Endothelial cell of umbilical vein (primary cell): ENCODE data around the gene PTS. TPM values are rescaled to one million over a fixed set of nuclear protein-coding genes. Genes with fewer than 3 reads are reported as not detected.

Source experiments
- BruUV-seq: library from RNA; stranded (reverse); fragments of 400-500 nt; replicated peaks from 2 replicates; lab custom pipeline; 2021; lab: Mats Ljungman, UMichigan
- CTCF ChIA-PET: fragments of 300-600, 350-600 bp; sonication (Branson Sonifier 250); formaldehyde crosslinking; loops from one replicate; lab custom pipeline; 2021; ENCODE audit warnings: antibody characterized with exemption, inconsistent platforms; lab: Charles Lee
- POLR2A ChIA-PET: fragments of 300-600, 350-600 bp; sonication (Branson Sonifier 250); formaldehyde crosslinking; loops from one replicate; lab custom pipeline; 2021; ENCODE audit warnings: antibody characterized with exemption, inconsistent platforms; lab: Charles Lee
- DNase-seq: peaks from one replicate; pipeline ENCODE4 v3.0.0-alpha.2; 2011; ENCODE audit warnings: low read depth, low spot score
- FAIRE-seq: peaks from 2 replicates; lab custom pipeline; 2011; peaks lifted over from hg19 to GRCh38; lab: Jason Lieb, UNC
- H2AFZ ChIP-seq: 2 replicates; pipeline ENCODE4 v1.6.0; 2012; ENCODE audit warnings: low read depth, low read length, control low read depth, inconsistent platforms
- H3K27ac ChIP-seq: 2 replicates; pipeline ENCODE4 v1.5.1; 2011; ENCODE audit warnings: low read depth, mild to moderate bottlenecking, control low read depth, low read length, moderate library complexity; ENCODE audit not compliant: insufficient read depth
- H3K27me3 ChIP-seq, 2 experiments: 2 replicates each; pipeline versions ENCODE4 v1.6.0 to v1.6.1; 2011; ENCODE audit warnings: low read length in 2 of 2, mixed read lengths in 1 of 2; ENCODE audit not compliant: control insufficient read depth in 2 of 2, insufficient read depth in 2 of 2
- H3K36me3 ChIP-seq, 2 experiments: 2 replicates in 1 of 2; 3 replicates in 1 of 2; pipeline ENCODE4 v1.5.1; 2011; ENCODE audit warnings: low read length in 2 of 2, mild to moderate bottlenecking in 1 of 2, moderate library complexity in 1 of 2; ENCODE audit not compliant: control insufficient read depth in 2 of 2, insufficient read depth in 2 of 2; ENCODE audit errors: extremely low read depth in 1 of 2
- H3K4me1 ChIP-seq: 3 replicates; pipeline ENCODE4 v1.5.1; 2011; ENCODE audit warnings: mild to moderate bottlenecking, low read length; ENCODE audit not compliant: control insufficient read depth, insufficient read depth; ENCODE audit errors: extremely low read depth
- H3K4me2 ChIP-seq: 2 replicates; pipeline ENCODE4 v1.6.1; 2011; ENCODE audit warnings: low read length, control low read depth, mixed read lengths; ENCODE audit not compliant: insufficient read depth
- H3K4me3 ChIP-seq, 3 experiments: fragments of 200-600 bp in 1 of 3; sonication (generic), shearing (Covaris generic) in 1 of 3; replicated peaks in 1 of 3; 2 replicates each; pipeline ENCODE4 v1.5.1; 2011 to 2016; ENCODE audit warnings: control low read depth in 3 of 3, low read length in 3 of 3, mild to moderate bottlenecking in 2 of 3, inconsistent platforms in 1 of 3, low read depth in 1 of 3, moderate library complexity in 1 of 3; ENCODE audit not compliant: insufficient read depth in 1 of 3
- H3K79me2 ChIP-seq: 2 replicates; pipeline ENCODE4 v1.6.0; 2012; ENCODE audit warnings: low read length, inconsistent platforms; ENCODE audit not compliant: control insufficient read depth, insufficient read depth
- H3K9ac ChIP-seq: replicated peaks from 2 replicates; pipeline ENCODE3; 2011; ENCODE audit warnings: low read length, control low read depth; ENCODE audit not compliant: insufficient read depth; ENCODE audit errors: extremely low read depth
- H3K9me1 ChIP-seq: replicated peaks from 3 replicates; pipeline ENCODE4 v1.6.0; 2011; ENCODE audit warnings: mild to moderate bottlenecking, low read length; ENCODE audit not compliant: control insufficient read depth, insufficient read depth; ENCODE audit errors: extremely low read depth
- H3K9me3 ChIP-seq: replicated peaks from 2 replicates; pipeline ENCODE4 v1.5.1; 2012; ENCODE audit warnings: low read length, inconsistent platforms; ENCODE audit not compliant: control insufficient read depth, insufficient read depth
- H4K20me1 ChIP-seq: replicated peaks from 2 replicates; pipeline ENCODE3; 2011; ENCODE audit warnings: mild to moderate bottlenecking, low read length; ENCODE audit not compliant: control insufficient read depth, insufficient read depth; ENCODE audit errors: extremely low read depth
- EZH2 ChIP-seq: IDR thresholded peaks from 2 replicates; pipeline ENCODE4 v1.6.1; 2012; ENCODE audit warnings: borderline replicate concordance, low read depth, mild to moderate bottlenecking, moderate library complexity, low read length, inconsistent platforms; ENCODE audit not compliant: severe bottlenecking
- FOS ChIP-seq: IDR thresholded peaks from 2 replicates; pipeline ENCODE4 v1.6.1; 2011; ENCODE audit warnings: mild to moderate bottlenecking, low read length, moderate library complexity, borderline replicate concordance; ENCODE audit not compliant: insufficient read depth
- GATA2 ChIP-seq: IDR thresholded peaks from 2 replicates; pipeline ENCODE4 v1.7.0; 2011; ENCODE audit warnings: low read depth, mild to moderate bottlenecking, moderate library complexity, mixed read lengths, low read length; ENCODE audit not compliant: insufficient read length, insufficient read depth
- JUN ChIP-seq: IDR thresholded peaks from 2 replicates; pipeline ENCODE4 v1.6.1; 2011; ENCODE audit warnings: borderline replicate concordance, low read depth; ENCODE audit not compliant: insufficient read length, insufficient read depth
- MYC ChIP-seq: IDR thresholded peaks from one replicate; pipeline ENCODE4 v1.6.1; 2011; ENCODE audit warnings: mild to moderate bottlenecking, low read depth, low read length
- POLR2A ChIP-seq: IDR thresholded peaks from 2 replicates; pipeline ENCODE4 v1.6.1; 2012; ENCODE audit warnings: low read depth, mild to moderate bottlenecking, control low read depth, low read length
- POLR2AphosphoS5 ChIP-seq: IDR thresholded peaks from 2 replicates; pipeline ENCODE4 v1.6.1; 2012; ENCODE audit warnings: low read depth, mild to moderate bottlenecking, control low read depth, low read length, moderate library complexity; ENCODE audit not compliant: insufficient read depth
- dilution Hi-C: fragments of 300-500 bp; cut with MboI; formaldehyde crosslinking; loops from one replicate; pipeline ENCODE4 v1.15.0; 2019; ENCODE audit warnings: low sequenced_read_pairs; ENCODE audit not compliant: extremely low pct_ligation_motif_present
- intact Hi-C: fragments of 100-400 bp; cut with micrococcal nuclease; formaldehyde crosslinking; loops from one replicate; pipeline ENCODE4 v1.10.0; 2022
- polyA plus RNA-seq, 4 experiments: library from polyadenylated mRNA; depleted of rRNA in 3 of 4; stranded (reverse) in 3 of 4; unstranded in 1 of 4; fragments of >200 nt; gene quantifications; 2 replicates each; pipeline versions ENCODE4 v1.2.1 to v1.2.3, GENCODE V29; 2011 to 2012; ENCODE audit warnings: missing spikeins in 1 of 4
- total RNA-seq: library from RNA; stranded (reverse); gene quantifications from 2 replicates; pipeline ENCODE4 v1.2.3, GENCODE V29; 2021
- TF ChIP-seq, protein P1 (sequence below), 2 donors: IDR thresholded peaks; 1 replicate in 1 of 2; 2 replicates in 1 of 2; pipeline ENCODE4 v1.5.1; 2011; ENCODE audit warnings: low read length in 2 of 2, mild to moderate bottlenecking in 2 of 2, moderate library complexity in 2 of 2, control low read depth in 1 of 2, inconsistent platforms in 1 of 2, low read depth in 1 of 2; ENCODE audit not compliant: insufficient read depth in 1 of 2; ENCODE audit errors: extremely low read depth in 1 of 2
- TF ChIP-seq, protein P2 (sequence below): IDR thresholded peaks from 2 replicates; pipeline ENCODE4 v1.6.1; 2011; ENCODE audit not compliant: insufficient read depth, insufficient read length

PTS gene
- total and polyA plus RNA-seq, 2 donors (not counting 3 experiments of a cell fraction or from before 2014, with no cell fraction given): 29.1 to 45.7 TPM

DNA sequence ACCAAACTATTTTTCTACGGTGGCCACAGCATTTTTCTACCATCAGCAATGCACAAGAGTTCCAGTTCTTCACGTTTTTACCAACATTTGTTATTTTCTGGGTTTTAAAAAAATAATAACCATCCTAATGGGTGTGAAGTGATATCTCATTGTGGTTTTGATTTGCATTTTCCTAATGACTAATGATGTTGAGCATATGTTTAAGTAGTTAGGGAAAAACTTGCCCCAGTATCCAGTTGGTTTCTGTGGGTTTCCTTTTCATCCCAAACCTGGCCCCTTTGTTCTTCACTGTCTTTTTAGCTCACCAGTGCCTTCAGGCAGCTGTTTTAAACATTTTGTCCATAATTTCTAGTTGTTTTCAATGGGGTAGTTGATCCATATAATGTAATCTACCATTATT lies 14.7 kb upstream of the PTS start:
- Histone ChIP-seq H3K4me3 (no peak overlapping the region), H3K27ac (no peak overlapping the region), H3K27me3 (no peaks in the 10 kb centered on the region), H3K79me2 (no peaks in the 10 kb centered on the region), H3K9me1 (no peaks in the 10 kb centered on the region), H3K36me3 (no peaks in the 10 kb centered on the region), H3K9me3 (no peaks in the 10 kb centered on the region), H3K4me2 (no peak overlapping the region), H2AFZ (no peak overlapping the region), H3K4me1 (no peaks in the 10 kb centered on the region), H3K9ac (no peak overlapping the region), H4K20me1 (no peaks in the 10 kb centered on the region)
- intact Hi-C loops (no loop called here), dilution Hi-C loops (no loop called here)
- ChIA-PET CTCF (interaction anchor here (1.2 to 13.6 kb wide), 3 partner anchors 10 to 68 kb away, joined by 3 to 540 read pairs (median 3); no protein-coding TSS in a partner anchor), POLR2A (no interaction called here)
- FAIRE-seq (no peak), DNase-seq (no peak)
- BruUV-seq: no TSS peak
- TF ChIP-seq MYC: no peak

DNA sequence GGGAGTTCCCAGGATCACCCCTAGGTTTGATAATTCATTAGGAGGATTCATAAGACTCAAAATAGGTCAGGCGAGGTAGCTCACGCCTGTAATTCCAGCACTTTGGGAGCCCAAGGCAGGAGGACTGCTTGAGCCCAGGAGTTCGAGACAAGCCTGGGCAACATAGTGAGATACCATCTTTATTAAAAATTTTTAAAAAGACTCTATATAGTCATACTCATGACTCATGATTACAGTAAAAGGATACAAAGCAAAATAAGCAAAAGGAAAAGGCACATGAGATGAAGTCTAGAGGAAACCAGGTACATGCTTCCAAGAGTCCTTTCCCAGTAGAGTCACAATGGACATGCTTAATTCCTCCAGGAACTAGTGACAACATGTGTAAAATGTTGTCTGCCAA lies 13.9 kb upstream of the PTS start:
- FAIRE-seq (no peak), DNase-seq (no peak)
- H3K4me3 ChIP-seq: no peak overlapping the region
- no peak overlapping the region for H3K27ac ChIP-seq
- no peaks in the 10 kb centered on the region for H3K9me3 ChIP-seq
- H3K9ac ChIP-seq: no peak overlapping the region
- POLR2A ChIA-PET: no interaction called here
- no TSS peak for BruUV-seq
- no peak overlapping the region for H2AFZ ChIP-seq
- H3K79me2 ChIP-seq: no peaks in the 10 kb centered on the region
- TF ChIP-seq, protein P1, sequence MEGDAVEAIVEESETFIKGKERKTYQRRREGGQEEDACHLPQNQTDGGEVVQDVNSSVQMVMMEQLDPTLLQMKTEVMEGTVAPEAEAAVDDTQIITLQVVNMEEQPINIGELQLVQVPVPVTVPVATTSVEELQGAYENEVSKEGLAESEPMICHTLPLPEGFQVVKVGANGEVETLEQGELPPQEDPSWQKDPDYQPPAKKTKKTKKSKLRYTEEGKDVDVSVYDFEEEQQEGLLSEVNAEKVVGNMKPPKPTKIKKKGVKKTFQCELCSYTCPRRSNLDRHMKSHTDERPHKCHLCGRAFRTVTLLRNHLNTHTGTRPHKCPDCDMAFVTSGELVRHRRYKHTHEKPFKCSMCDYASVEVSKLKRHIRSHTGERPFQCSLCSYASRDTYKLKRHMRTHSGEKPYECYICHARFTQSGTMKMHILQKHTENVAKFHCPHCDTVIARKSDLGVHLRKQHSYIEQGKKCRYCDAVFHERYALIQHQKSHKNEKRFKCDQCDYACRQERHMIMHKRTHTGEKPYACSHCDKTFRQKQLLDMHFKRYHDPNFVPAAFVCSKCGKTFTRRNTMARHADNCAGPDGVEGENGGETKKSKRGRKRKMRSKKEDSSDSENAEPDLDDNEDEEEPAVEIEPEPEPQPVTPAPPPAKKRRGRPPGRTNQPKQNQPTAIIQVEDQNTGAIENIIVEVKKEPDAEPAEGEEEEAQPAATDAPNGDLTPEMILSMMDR (IDR thresholded peaks at IDR 0.05; ENCODE audit: extremely low read depth in 1 of 2, insufficient read depth in 1 of 2, low read depth in 1 of 2, low read length in 2 of 2): no peak
- no peak for TF ChIP-seq MYC
- TF ChIP-seq, protein P2, sequence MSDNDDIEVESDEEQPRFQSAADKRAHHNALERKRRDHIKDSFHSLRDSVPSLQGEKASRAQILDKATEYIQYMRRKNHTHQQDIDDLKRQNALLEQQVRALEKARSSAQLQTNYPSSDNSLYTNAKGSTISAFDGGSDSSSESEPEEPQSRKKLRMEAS: no peak
- no peak for TF ChIP-seq JUN
- TF ChIP-seq POLR2AphosphoS5: no peak
- no peak for TF ChIP-seq GATA2
- TF ChIP-seq FOS: no peak
- TF ChIP-seq EZH2: no peak
- no peak for TF ChIP-seq POLR2A
- dilution Hi-C loops: no loop called here
- H3K4me1 ChIP-seq: no peaks in the 10 kb centered on the region
- H4K20me1 ChIP-seq: no peaks in the 10 kb centered on the region
- no peaks in the 10 kb centered on the region for H3K27me3 ChIP-seq
- no peak overlapping the region for H3K4me2 ChIP-seq
- H3K36me3 ChIP-seq: no peaks in the 10 kb centered on the region
- no peaks in the 10 kb centered on the region for H3K9me1 ChIP-seq
- CTCF ChIA-PET: interaction anchor here (1.2 to 13.6 kb wide), 3 partner anchors 9 to 67 kb away, joined by 3 to 540 read pairs (median 3); no protein-coding TSS in a partner anchor
- intact Hi-C loops: no loop called here
